ENCODE results near the gene C6orf132. TPM values are rescaled to one million over a fixed set of nuclear protein-coding genes. Genes with fewer than 3 reads are reported as not detected.

C6orf132 gene
- total and polyA plus RNA-seq, 9 of the 15 experiments (the other 6 are each of a cell fraction or from before 2014, with no cell fraction given): 0.06 to 0.35 (median 0.14) TPM

- TF ChIP-seq REST (IDR thresholded peaks at IDR 0.05; ENCODE audit: borderline replicate concordance): peak; percentile 94
- TF ChIP-seq REST (CRISPR knock-in tag; IDR thresholded peaks at IDR 0.05; ENCODE audit: low read depth): no peak
- TF ChIP-seq ZEB2 (IDR thresholded peaks at IDR 0.05): peak; percentile 59; the same call in 1 of the 2 replicates
- TF ChIP-seq HDAC1 (IDR thresholded peaks at IDR 0.05): peak in 1 of 2 experiments; percentile 49; a peak in 1 of 4 replicates
- peak; percentile 51 for TF ChIP-seq EP400 (IDR thresholded peaks at IDR 0.05)
- TF ChIP-seq BRD4 (IDR thresholded peaks at IDR 0.05): no peak
- peak; percentile 27; the same call in 1 of the 2 replicates for TF ChIP-seq THRB (CRISPR knock-in tag; conservative IDR thresholded peaks at IDR 0.05)
- TF ChIP-seq CXXC5 (CRISPR knock-in tag; IDR thresholded peaks at IDR 0.05): peak; percentile 60
- TF ChIP-seq NR2C1 (IDR thresholded peaks at IDR 0.05): no peak
- TF ChIP-seq NR2C1 (tag; IDR thresholded peaks at IDR 0.05): no peak
- peak; percentile 93 for TF ChIP-seq CC2D1A (IDR thresholded peaks at IDR 0.05)
- 0 out of 2 replicates have a peak, but pooled peaks have one; percentile 24 for TF ChIP-seq ZNF24 (IDR thresholded peaks at IDR 0.05)
- no peak for TF ChIP-seq CBX1 (IDR thresholded peaks at IDR 0.05; ENCODE audit: low read depth)
- TF ChIP-seq RAD21 (CRISPR knock-in tag; conservative IDR thresholded peaks at IDR 0.05 in 1 of 2, IDR thresholded peaks at IDR 0.05 in 1 of 2): peak; percentile 98
- TF ChIP-seq ZC3H8 (IDR thresholded peaks at IDR 0.05): 0 out of 2 replicates have a peak, but pooled peaks have one; percentile 14
- peak; percentile 77; the same call in 1 of the 2 replicates for TF ChIP-seq HDGF (IDR thresholded peaks at IDR 0.05)
- TF ChIP-seq ARID2 (IDR thresholded peaks at IDR 0.05): peak; percentile 85
- no peak for TF ChIP-seq BDP1 (IDR thresholded peaks at IDR 0.05; ENCODE audit: insufficient read depth, insufficient read length)
- TF ChIP-seq MNT (conservative IDR thresholded peaks at IDR 0.05): peak; percentile 40 to 55; a peak in 3 of 4 replicates
- TF ChIP-seq SMC3 (conservative IDR thresholded peaks at IDR 0.05; ENCODE audit: insufficient read depth, low read depth, low read length): peak; percentile 85
Observed at GRCh38 chr6:42166444-42167141, 24.2 kb upstream of the C6orf132 start (continued).

Measured in K562 (cell line).